Testis (tissue), 2 donors: ENCODE data around the gene FAM83C.

Experiments
- CTCF ChIP-seq, 3 experiments: fragments of 450-650 bp in 2 of 3; fragments of 200-600 bp in 1 of 3; sonication (generic) in 1 of 3; IDR thresholded peaks; one replicate each; pipeline ENCODE4 v1.5.1; 2016 to 2019; ENCODE audit warnings: antibody characterized with exemption in 3 of 3, mild to moderate bottlenecking in 2 of 3, moderate library complexity in 1 of 3
- POLR2A ChIP-seq: fragments of 450-650 bp; IDR thresholded peaks from one replicate; pipeline ENCODE4 v1.6.1; 2017; ENCODE audit warnings: antibody characterized with exemption, mild to moderate bottlenecking, moderate library complexity

- TF ChIP-seq CTCF (IDR thresholded peaks at IDR 0.05) (no peak), POLR2A (no peak)
Measured at GRCh38 chr20:35264755-35265154, 27.5 kb downstream of the FAM83C start.
